Measurements from ENCODE around the gene APOL3. TPM values are rescaled to one million over a fixed set of nuclear protein-coding genes. Genes with fewer than 3 reads are reported as not detected.

APOL3 gene
- polyA plus RNA-seq, 1 experiment = 6.7 TPM

DNA sequence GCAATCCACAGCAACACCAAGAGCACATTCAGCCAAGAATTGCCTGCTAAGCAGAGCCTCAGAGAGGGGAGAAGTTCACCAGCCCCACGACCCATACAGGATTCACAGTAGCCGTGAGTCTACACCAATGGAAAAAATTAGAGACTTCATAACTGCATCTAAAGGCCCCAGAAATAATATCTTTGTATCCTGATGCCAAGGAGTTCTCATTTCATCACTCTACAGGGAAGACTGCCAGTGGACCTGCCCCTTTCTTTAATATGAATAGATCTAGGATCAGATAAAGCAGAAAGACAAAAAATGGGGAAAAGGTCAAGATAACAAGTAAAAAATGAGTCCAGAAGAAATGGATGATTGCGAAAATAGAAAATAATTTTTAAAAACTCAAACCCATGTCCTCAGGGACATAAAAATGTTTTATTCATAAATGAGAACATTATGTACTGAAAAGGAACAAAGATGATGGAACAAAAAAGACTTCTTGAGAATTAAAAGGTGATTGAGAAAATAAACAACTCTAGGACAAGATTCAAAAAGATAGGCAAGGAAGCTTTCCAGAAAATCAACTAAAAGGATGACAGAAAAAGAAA, 9.5 kb downstream of the APOL3 start:
- Histone ChIP-seq H3K27me3 (ENCODE audit: control insufficient read depth, insufficient read depth, low read length) (no peaks in the 10 kb centered on the region), H3K36me3 (ENCODE audit: control insufficient read depth, insufficient read depth, low read length) (no peaks in the 10 kb centered on the region), H3K4me3 (ENCODE audit: low read depth, low read length) (no peak overlapping the region)
- TF ChIP-seq, protein P1, sequence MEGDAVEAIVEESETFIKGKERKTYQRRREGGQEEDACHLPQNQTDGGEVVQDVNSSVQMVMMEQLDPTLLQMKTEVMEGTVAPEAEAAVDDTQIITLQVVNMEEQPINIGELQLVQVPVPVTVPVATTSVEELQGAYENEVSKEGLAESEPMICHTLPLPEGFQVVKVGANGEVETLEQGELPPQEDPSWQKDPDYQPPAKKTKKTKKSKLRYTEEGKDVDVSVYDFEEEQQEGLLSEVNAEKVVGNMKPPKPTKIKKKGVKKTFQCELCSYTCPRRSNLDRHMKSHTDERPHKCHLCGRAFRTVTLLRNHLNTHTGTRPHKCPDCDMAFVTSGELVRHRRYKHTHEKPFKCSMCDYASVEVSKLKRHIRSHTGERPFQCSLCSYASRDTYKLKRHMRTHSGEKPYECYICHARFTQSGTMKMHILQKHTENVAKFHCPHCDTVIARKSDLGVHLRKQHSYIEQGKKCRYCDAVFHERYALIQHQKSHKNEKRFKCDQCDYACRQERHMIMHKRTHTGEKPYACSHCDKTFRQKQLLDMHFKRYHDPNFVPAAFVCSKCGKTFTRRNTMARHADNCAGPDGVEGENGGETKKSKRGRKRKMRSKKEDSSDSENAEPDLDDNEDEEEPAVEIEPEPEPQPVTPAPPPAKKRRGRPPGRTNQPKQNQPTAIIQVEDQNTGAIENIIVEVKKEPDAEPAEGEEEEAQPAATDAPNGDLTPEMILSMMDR (IDR thresholded peaks at IDR 0.05; ENCODE audit: insufficient read depth, low read depth, low read length) = no peak
- DNase-seq (ENCODE audit: low read depth) = no peak
- ChIA-PET CTCF (interaction anchor here (0.6 to 3.7 kb wide), 3 partner anchors 9 to 40 kb away, joined by 3 to 25 read pairs (median 4); no protein-coding TSS in a partner anchor), POLR2A (no interaction called here)

DNA sequence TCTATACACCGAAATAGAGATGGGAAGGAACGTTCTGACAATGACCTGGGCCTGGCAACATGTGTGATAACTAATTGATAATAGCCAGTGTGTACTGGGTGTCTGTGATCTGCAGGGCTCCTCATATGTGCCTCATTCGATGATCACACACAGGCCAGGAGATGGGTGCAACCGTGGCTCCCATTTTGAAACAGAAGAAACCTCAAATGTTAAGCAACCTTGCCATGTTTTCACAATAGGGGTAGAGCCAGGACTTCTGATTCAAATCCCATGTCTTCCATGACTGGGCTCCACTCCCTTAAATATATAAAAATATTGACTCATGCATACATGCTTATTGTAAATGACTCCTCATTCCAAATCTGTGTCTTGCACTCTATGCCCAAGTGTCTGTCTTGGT, 11.1 kb downstream of the APOL3 start:
- H3K36me3 ChIP-seq (ENCODE audit: control insufficient read depth, insufficient read depth, low read length) = no peaks in the 10 kb centered on the region
- ChIA-PET POLR2A (no interaction called here), CTCF (interaction anchor here (1.0 to 9.9 kb wide), 2 partner anchors 31 to 308 kb away, joined by 3 to 166 read pairs; no protein-coding TSS in a partner anchor)
- no peaks in the 10 kb centered on the region for H3K27me3 ChIP-seq (ENCODE audit: control insufficient read depth, insufficient read depth, low read length)
- no peak overlapping the region for H3K4me3 ChIP-seq (ENCODE audit: low read depth, low read length)
- DNase-seq (ENCODE audit: low read depth) = no peak
- TF ChIP-seq, protein P1 (IDR thresholded peaks at IDR 0.05; ENCODE audit: insufficient read depth, low read depth, low read length) = no peak

- ChIA-PET POLR2A (no interaction called here), CTCF (interaction anchor here (1.0 to 9.9 kb wide), 2 partner anchors 32 to 307 kb away, joined by 3 to 166 read pairs; no protein-coding TSS in a partner anchor)
- Histone ChIP-seq H3K27me3 (ENCODE audit: control insufficient read depth, insufficient read depth, low read length) (no peaks in the 10 kb centered on the region), H3K36me3 (ENCODE audit: control insufficient read depth, insufficient read depth, low read length) (no peaks in the 10 kb centered on the region), H3K4me3 (ENCODE audit: low read depth, low read length) (no peak overlapping the region)
- DNase-seq (ENCODE audit: low read depth) = no peak
- TF ChIP-seq, protein P1 (IDR thresholded peaks at IDR 0.05; ENCODE audit: insufficient read depth, low read depth, low read length) = no peak
These were observed 12.1 kb downstream of the APOL3 start for GRCh38 chr22:36148411-36148810.

- Histone ChIP-seq H3K36me3 (ENCODE audit: control insufficient read depth, insufficient read depth, low read length) (no peaks in the 10 kb centered on the region), H3K27me3 (ENCODE audit: control insufficient read depth, insufficient read depth, low read length) (peaks cover 3% of the 10 kb centered on the region), H3K4me3 (ENCODE audit: low read depth, low read length) (no peak overlapping the region)
- TF ChIP-seq, protein P1 (IDR thresholded peaks at IDR 0.05; ENCODE audit: insufficient read depth, low read depth, low read length) = no peak
- CTCF ChIA-PET = interaction anchor here (9.9 kb wide), 1 partner anchor 33 kb away, joined by 166 read pairs; no protein-coding TSS in a partner anchor
- no peak for DNase-seq (ENCODE audit: low read depth)
- POLR2A ChIA-PET = no interaction called here
These were observed 13.3 kb downstream of the APOL3 start for GRCh38 chr22:36147196-36147791.

GRCh38 chr22:36145881-36146280, 14.7 kb downstream of the APOL3 start:
- Histone ChIP-seq H3K27me3 (ENCODE audit: control insufficient read depth, insufficient read depth, low read length) (peaks cover 3% of the 10 kb centered on the region), H3K36me3 (ENCODE audit: control insufficient read depth, insufficient read depth, low read length) (no peaks in the 10 kb centered on the region), H3K4me3 (ENCODE audit: low read depth, low read length) (no peak overlapping the region)
- ChIA-PET POLR2A (no interaction called here), CTCF (interaction anchor here (0.6 to 9.9 kb wide), 9 partner anchors 14 to 342 kb away, joined by 3 to 166 read pairs (median 8); partner anchors contain the start of gene APOL3)
- no peak for DNase-seq (ENCODE audit: low read depth)
- TF ChIP-seq, protein P1 (IDR thresholded peaks at IDR 0.05; ENCODE audit: insufficient read depth, low read depth, low read length) = no peak
